Uterus (tissue), 2 donors: ENCODE results near the gene CYP3A5.

Experiments
- POLR2A ChIP-seq, 2 donors: fragments of 450-650 bp; IDR thresholded peaks; one replicate each; pipeline ENCODE4 v1.6.1; 2016; ENCODE audit warnings: antibody characterized with exemption in 2 of 2, mild to moderate bottlenecking in 1 of 2, moderate library complexity in 1 of 2
- TF ChIP-seq, protein P1 (sequence below), 4 experiments: fragments of 200-600 bp in 2 of 4; fragments of 450-650 bp in 2 of 4; sonication (generic) in 2 of 4; IDR thresholded peaks; one replicate each; pipeline ENCODE4 v1.5.1; 2016 to 2019; ENCODE audit warnings: antibody characterized with exemption in 4 of 4, mild to moderate bottlenecking in 2 of 4, moderate library complexity in 1 of 4

DNA sequence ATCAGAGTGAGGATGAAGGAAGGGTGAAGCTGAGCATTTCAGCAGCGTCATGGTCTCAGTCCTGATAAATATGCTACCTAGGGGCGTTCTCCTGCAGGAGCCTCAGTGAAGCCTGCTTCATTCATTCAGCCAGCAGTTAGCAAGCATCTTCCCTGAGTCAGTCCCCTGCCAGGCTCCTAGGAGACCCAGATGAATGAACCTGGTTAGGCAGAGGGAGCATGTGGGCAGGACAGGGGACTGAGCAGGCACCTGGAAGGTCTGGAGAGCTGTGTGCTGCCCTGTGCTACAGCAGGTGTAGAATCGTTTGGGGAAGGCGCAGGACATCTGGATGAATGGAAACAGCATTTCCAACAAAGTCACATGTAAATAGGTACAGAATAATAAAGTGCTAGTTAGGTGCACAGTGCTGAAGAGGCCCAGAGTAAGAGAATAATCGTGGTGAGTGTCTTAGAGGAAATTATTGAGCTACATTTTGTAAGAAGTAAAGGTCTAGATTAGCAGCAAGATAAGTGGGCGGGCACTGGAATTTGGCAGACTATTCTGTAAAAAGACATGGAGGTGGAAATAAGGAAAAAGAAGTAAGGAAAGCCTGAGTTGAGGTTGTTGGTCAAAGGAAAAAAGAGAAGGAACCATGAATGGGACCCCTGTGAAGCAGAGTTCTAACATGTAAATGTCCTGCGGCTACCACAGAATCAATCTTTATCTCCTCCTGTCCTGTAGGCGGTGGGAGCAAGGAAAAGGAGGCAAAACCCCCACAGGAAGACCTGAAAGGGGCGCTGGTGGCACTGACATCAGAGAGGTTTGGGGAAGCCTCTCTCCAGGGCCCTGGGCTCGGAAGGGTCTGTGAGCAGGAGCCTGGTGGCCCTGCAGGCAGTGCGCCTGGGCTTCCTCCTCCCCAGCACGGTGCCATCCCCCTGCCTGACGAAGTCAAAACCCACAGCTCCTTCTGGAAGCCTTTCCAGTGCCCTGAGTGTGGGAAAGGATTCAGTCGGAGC lies 51.0 kb downstream of the CYP3A5 start:
- TF ChIP-seq, protein P1, sequence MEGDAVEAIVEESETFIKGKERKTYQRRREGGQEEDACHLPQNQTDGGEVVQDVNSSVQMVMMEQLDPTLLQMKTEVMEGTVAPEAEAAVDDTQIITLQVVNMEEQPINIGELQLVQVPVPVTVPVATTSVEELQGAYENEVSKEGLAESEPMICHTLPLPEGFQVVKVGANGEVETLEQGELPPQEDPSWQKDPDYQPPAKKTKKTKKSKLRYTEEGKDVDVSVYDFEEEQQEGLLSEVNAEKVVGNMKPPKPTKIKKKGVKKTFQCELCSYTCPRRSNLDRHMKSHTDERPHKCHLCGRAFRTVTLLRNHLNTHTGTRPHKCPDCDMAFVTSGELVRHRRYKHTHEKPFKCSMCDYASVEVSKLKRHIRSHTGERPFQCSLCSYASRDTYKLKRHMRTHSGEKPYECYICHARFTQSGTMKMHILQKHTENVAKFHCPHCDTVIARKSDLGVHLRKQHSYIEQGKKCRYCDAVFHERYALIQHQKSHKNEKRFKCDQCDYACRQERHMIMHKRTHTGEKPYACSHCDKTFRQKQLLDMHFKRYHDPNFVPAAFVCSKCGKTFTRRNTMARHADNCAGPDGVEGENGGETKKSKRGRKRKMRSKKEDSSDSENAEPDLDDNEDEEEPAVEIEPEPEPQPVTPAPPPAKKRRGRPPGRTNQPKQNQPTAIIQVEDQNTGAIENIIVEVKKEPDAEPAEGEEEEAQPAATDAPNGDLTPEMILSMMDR (IDR thresholded peaks at IDR 0.05) = no peak
- no peak for TF ChIP-seq POLR2A (IDR thresholded peaks at IDR 0.05)
